DMS114 treated with DMSO at 0.1 percent for 48 hours (cell line): ENCODE data around the gene TMEM45B.
"Not testable (repeated sequence)": the region's sequence is repeated elsewhere in the genome, so short reads cannot be mapped to it uniquely, and the experiment has no call there.

Experiments used
- DNase-seq: peaks from one replicate; lab custom pipeline; 2025; ENCODE audit not compliant: unreplicated experiment; lab: John Stamatoyannopoulos, UW

TMEM45B gene

GRCh38 chr11:129804012-129804411 is 11.6 kb upstream of the TMEM45B start:
- no peak for DNase-seq

DNA sequence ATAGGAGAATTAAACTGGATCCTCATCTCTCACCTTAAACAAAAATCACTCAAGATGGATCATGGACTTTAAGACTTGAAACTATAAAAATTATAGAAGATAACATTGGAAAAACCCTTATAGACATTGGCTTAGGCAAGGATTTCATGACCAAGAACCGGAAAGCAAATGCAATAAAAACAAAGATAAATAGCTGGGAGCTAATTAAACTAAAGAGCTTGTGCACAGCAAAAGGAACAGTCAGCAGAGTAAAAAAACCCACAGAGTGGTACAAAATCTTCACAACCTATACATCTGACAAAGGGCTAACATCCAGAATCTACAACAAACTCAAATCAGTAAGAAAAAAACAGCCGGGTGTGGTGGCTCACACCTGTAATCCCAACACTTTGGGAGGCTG is 7.4 kb upstream of the TMEM45B start:
- not testable (repeated sequence) for DNase-seq

GRCh38 chr11:129813231-129813791 is 2.3 kb upstream of the TMEM45B start:
- DNase-seq = no peak

GRCh38 chr11:129814244-129815014 is 1.2 kb upstream of the TMEM45B start:
- no peak for DNase-seq

DNA sequence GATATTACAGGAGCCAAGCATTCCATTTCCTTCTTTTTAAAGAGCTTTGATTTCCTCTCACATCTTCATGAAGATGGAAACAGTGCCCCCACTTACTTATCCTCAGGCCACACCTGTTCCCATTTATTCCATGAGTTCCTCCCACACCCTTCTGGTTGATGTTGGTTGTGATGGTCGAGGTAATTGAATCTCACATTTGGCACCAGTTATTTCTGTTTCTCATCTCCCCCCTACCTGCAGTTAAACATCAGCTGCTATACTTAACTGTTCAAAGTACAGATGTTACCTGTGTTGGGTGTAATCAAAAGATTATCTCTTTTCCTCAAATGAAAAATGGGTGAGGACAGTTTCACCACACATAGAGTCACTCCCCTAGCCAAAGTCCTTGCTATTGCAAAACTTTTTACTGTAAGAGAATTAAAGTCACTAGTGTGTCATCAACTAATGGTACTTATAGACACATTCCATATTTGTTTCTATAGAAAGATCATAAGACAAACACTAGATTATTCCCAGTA is 1.9 kb downstream of the TMEM45B start:
- DNase-seq = no peak

- DNase-seq = not testable (repeated sequence)
Observed at GRCh38 chr11:129818236-129818635, 2.6 kb downstream of the TMEM45B start.

DNA sequence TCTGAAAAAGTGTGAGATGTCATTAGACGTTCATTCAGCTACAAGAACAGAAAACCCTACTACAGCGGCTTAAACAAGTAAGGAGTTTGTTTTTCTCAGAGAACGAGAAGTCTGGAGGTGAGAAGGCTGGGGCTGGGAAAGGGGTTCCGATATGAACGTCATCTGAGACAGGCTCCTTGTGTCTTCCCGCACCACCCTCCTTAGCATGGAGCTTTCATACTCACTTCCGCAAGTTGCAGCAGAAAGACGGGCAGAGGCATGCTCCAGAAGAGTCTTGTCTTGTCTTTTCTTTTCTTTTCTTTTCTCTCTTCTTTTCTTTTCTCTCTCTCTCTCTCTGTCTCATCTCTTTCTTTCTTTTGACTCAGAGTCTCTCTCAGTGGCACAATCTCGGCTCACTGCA is 3.6 kb downstream of the TMEM45B start:
- DNase-seq = no peak

DNA sequence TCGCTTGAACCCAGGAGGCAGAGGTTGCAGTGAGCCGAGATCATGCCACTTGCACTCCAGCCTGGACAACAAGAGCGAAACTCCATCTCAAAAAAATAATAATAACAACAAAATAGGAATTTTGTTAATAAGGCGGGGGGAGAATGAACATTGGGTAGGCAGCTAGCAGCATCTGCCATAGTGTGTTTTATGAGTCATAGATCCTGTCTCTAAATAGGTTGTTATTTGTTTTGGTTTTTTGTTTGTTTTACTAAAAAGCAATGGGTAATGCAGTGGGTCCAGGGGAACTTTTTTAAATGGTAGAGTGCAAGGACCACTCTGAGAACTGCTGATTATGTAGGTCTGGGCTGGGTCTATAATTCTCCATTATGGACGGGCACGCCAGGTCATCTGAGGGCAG is 4.6 kb downstream of the TMEM45B start:
- DNase-seq = not testable (repeated sequence)

GRCh38 chr11:129823281-129823680 is 7.6 kb downstream of the TMEM45B start:
- DNase-seq = not testable (repeated sequence)

GRCh38 chr11:129823799-129824198 is 8.2 kb downstream of the TMEM45B start:
- not testable (repeated sequence) for DNase-seq

GRCh38 chr11:129825380-129825779 is 9.7 kb downstream of the TMEM45B start:
- no peak for DNase-seq

DNA sequence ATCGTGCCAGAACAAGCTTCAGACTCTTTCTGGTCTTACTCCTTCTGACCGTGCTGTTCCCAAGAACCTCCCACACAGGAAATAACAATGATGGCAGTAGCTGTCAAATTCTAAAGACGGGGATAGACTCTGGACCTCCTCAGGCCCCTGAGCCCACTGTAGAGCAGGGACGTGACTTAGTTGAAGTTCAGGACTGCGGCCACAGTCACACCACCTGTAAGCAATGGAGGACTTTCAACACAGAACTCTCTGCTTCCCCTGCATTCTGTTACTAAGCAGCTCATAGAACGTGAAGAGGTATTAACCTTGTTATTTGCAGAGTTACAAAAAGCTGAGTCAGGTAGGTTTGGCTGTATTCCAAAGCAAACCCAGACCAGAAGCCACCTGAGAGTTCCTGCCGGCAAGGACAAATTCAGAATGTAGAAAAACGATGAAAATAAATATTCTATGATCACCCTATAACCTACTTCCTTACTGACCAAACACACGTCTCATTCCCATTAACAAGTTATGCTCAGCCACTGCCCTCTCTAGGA is 12.7 kb downstream of the TMEM45B start:
- no peak for DNase-seq

DNA sequence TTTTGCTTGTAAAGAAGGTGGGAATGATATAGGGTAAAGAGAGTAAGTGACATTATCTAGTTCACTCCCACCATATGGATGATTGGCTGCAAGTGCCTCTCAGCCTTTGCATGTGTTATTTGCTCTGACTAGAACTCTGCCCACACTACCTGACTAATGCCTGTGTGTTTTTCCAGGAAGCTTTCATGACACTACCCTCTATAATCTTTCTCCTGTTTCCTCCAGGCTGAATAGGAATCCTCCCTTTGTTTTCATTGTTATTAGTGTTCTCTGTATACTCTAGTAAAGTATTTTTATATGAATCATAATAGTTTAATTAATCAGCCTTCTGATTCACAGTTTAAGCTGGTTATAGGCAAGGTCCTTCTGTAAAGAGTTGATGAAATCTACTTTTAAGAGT is 13.8 kb downstream of the TMEM45B start:
- not testable (repeated sequence) for DNase-seq

- not testable (repeated sequence) for DNase-seq
Observed at GRCh38 chr11:129831227-129831626, 15.6 kb downstream of the TMEM45B start.

DNA sequence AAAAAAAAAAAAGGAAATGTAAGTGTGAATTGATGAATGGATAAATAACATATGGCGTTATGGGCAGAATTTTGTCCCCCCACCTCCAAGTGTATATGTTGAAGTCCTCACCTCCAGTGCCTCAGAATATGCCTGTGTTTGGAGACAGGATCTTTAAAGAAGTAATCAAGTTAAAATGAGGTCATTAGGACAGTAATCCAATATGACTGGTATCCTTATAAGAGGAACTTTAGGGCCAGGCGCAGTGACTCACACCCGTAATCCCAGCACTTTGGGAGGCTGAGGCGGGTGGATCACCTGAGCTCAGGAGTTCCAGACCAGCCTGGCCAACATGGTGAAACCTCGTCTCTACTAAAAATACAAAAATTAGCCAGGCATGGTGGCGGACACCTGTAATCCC is 17.6 kb downstream of the TMEM45B start:
- DNase-seq = not testable (repeated sequence)

GRCh38 chr11:129836423-129836891 is 20.8 kb downstream of the TMEM45B start:
- not testable (repeated sequence) for DNase-seq

DNA sequence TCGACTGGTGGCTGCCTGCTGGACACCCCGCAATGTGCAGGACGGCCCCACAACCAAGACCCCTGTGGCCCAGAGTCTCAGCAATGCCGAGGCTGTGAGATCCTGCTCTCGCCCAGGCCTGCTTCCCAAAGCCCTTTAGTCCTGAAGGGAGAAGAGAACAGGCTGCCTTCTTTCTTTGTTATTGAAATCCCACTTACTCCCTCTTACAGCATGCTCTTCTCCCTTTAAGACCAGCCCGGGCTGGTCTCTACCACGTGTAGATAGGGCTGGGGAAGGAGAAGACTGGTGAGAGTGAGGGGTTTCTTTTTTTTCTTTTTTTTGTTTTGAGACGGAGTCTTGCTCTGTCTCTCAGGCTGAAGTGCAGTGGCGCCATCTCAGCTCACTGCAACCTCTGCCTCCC is 21.3 kb downstream of the TMEM45B start:
- no peak for DNase-seq

- no peak for DNase-seq
Observed at GRCh38 chr11:129840236-129840635, 24.6 kb downstream of the TMEM45B start.

- no peak for DNase-seq
Observed at GRCh38 chr11:129842138-129842537, 26.5 kb downstream of the TMEM45B start.

DNA sequence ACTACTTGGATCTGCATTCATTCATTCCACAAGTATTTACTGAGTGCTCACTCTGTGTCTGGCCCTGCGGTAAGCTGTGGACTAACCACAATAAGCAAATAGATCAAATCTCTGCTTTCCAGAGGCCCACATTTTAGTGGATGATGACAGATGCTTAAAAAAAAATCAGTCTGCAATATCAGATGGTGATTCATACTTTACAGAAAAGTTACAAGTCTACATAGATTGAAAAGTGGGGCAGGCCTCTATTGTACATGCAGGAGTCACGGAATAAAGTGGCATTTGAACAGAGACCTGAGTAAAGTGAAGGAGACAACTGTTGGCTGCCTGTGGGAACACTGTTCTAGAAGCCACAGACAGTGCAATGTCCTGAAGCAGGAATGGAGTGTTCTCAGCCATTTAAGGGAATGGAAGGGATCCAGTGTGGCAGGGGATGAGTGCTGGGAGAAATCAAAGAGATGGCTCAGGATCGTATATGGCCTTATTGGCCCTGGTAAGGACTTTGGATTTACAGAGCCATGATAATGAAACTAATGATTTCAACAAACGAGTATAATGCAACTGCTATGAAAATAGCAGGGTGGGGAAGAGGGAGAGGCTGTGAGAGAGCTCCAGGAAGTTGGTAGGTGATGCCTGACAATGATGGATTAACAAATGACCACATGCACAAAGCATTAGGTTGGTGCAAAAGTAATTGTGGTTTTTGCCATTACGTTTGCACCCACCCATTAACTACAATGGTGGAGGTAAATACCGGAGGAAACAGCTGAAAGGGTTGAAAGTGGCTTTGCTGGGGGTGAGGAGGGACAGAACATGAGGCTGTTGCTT is 31.1 kb downstream of the TMEM45B start:
- no peak for DNase-seq

GRCh38 chr11:129847361-129847760 is 31.7 kb downstream of the TMEM45B start:
- not testable (repeated sequence) for DNase-seq
